Peyer's patch (tissue), 4 donors: ENCODE measurements around the gene NCKAP5.

Source experiments
- CTCF ChIP-seq, 6 experiments: fragments of 450-650 bp in 4 of 6; fragments of 200-600 bp in 2 of 6; sonication (generic) in 1 of 6; IDR thresholded peaks; one replicate each; pipeline ENCODE4 v1.5.1; 2017 to 2019; ENCODE audit warnings: antibody characterized with exemption in 6 of 6, mild to moderate bottlenecking in 3 of 6, moderate library complexity in 1 of 6
- POLR2A ChIP-seq, 2 donors: fragments of 450-650 bp; IDR thresholded peaks; one replicate each; pipeline ENCODE4 v1.5.1; 2017; ENCODE audit warnings: antibody characterized with exemption in 2 of 2, mild to moderate bottlenecking in 2 of 2, moderate library complexity in 2 of 2

- TF ChIP-seq CTCF (IDR thresholded peaks at IDR 0.05): no peak
- TF ChIP-seq POLR2A (IDR thresholded peaks at IDR 0.05): no peak
Measured at GRCh38 chr2:133569286-133569830, 1.1 kb upstream of the NCKAP5 start.
